Breast epithelium (tissue), 3 donors: ENCODE data around the gene LMX1A.

Source experiments
- CTCF ChIP-seq, 3 donors: fragments of 450-650 bp; IDR thresholded peaks; one replicate each; pipeline ENCODE4 v1.5.1; 2016 to 2017; ENCODE audit warnings: antibody characterized with exemption in 3 of 3, mild to moderate bottlenecking in 3 of 3, moderate library complexity in 3 of 3
- POLR2A ChIP-seq: fragments of 450-650 bp; IDR thresholded peaks from one replicate; pipeline ENCODE4 v1.6.1; 2016; ENCODE audit warnings: antibody characterized with exemption, mild to moderate bottlenecking, moderate library complexity
- POLR2AphosphoS5 ChIP-seq, 3 donors: sonication (generic); formaldehyde crosslinking; IDR thresholded peaks; one replicate each; pipeline ENCODE4 v1.6.1; 2017; ENCODE audit warnings: antibody characterized with exemption in 3 of 3

- TF ChIP-seq POLR2AphosphoS5 (IDR thresholded peaks at IDR 0.05) (no peak), CTCF (IDR thresholded peaks at IDR 0.05) (no peak), POLR2A (no peak)
Measured at GRCh38 chr1:165239873-165240272, 116.6 kb downstream of the LMX1A start.
